Measurements from ENCODE around the gene ATP8A2. TPM values are rescaled to one million over a fixed set of nuclear protein-coding genes. Genes with fewer than 3 reads are reported as not detected.

Gene ATP8A2
- total RNA-seq, 6 experiments from 2014 or later, result not detected

DNA sequence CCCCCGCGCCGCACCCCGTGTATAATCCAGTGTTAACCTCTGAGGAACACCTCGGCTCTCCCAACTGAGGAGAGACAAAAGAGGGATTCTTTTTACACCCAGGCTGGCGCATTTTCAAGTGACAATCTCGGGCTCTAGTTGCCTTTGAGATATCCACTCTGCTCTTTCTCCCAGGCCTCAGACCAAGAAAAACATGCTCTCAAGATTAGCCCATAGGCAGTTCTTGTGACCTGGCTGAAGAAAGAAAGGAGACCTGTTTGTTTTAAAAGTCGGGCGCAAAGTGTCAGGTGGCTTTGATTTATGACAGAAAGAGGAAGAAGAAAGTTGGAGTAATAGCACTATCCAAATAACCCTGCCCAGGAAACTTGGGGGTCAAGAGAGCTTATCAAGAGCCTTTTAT lies 652.8 kb downstream of the ATP8A2 start:
- no peak for TF ChIP-seq CTCF (IDR thresholded peaks at IDR 0.05)
- no peak for TF ChIP-seq POLR2A (IDR thresholded peaks at IDR 0.05)
- intact Hi-C loops (cut with DNase I), result no loop called here
- 64% methylated on average over 9 of the region's 9 CpGs for WGBS (ENCODE audit: insufficient coverage, low coverage, low lambda C conversion rate, missing lambda C conversion rate)
- no peak for ATAC-seq
- Histone ChIP-seq H3K27ac (no peak overlapping the region), H3K4me1 (no peaks in the 10 kb centered on the region), H3K9me3 (no peaks in the 10 kb centered on the region), H3K4me3 (no peak overlapping the region), H3K27me3 (no peaks in the 10 kb centered on the region), H3K36me3 (no peaks in the 10 kb centered on the region)
- no peak for DNase-seq

GRCh38 chr13:26025196-26025595 lies 653.4 kb downstream of the ATP8A2 start:
- intact Hi-C loops (cut with DNase I), result no loop called here
- H3K4me1 ChIP-seq, result no peaks in the 10 kb centered on the region
- no peak overlapping the region for H3K27ac ChIP-seq
- TF ChIP-seq POLR2A (IDR thresholded peaks at IDR 0.05) (no peak), CTCF (IDR thresholded peaks at IDR 0.05) (no peak)
- 56% methylated on average over 11 of the region's 12 CpGs for WGBS (ENCODE audit: insufficient coverage, low coverage, low lambda C conversion rate, missing lambda C conversion rate)
- H3K27me3 ChIP-seq, result no peaks in the 10 kb centered on the region
- H3K9me3 ChIP-seq, result no peaks in the 10 kb centered on the region
- DNase-seq (no peak), ATAC-seq (no peak)
- no peak overlapping the region for H3K4me3 ChIP-seq
- no peaks in the 10 kb centered on the region for H3K36me3 ChIP-seq

- H3K4me1 ChIP-seq, result no peaks in the 10 kb centered on the region
- no peaks in the 10 kb centered on the region for H3K9me3 ChIP-seq
- WGBS (ENCODE audit: insufficient coverage, low coverage, low lambda C conversion rate, missing lambda C conversion rate), result 70% methylated on average over 4 of the region's 4 CpGs
- intact Hi-C loops (cut with DNase I), result no loop called here
- no peaks in the 10 kb centered on the region for H3K27me3 ChIP-seq
- TF ChIP-seq CTCF (IDR thresholded peaks at IDR 0.05) (no peak), POLR2A (IDR thresholded peaks at IDR 0.05) (no peak)
- no peaks in the 10 kb centered on the region for H3K36me3 ChIP-seq
- H3K27ac ChIP-seq, result no peak overlapping the region
- no peak for DNase-seq
- no peak for ATAC-seq
- H3K4me3 ChIP-seq, result no peak overlapping the region
These were observed 654.0 kb downstream of the ATP8A2 start for GRCh38 chr13:26025771-26026170.

GRCh38 chr13:26026211-26026610 lies 654.4 kb downstream of the ATP8A2 start:
- Histone ChIP-seq H3K4me3 (no peak overlapping the region), H3K36me3 (no peaks in the 10 kb centered on the region), H3K27me3 (no peaks in the 10 kb centered on the region), H3K4me1 (no peaks in the 10 kb centered on the region), H3K27ac (no peak overlapping the region), H3K9me3 (no peaks in the 10 kb centered on the region)
- intact Hi-C loops (cut with DNase I), result no loop called here
- ATAC-seq, result no peak
- DNase-seq, result no peak
- no peak for TF ChIP-seq POLR2A (IDR thresholded peaks at IDR 0.05)
- TF ChIP-seq CTCF (IDR thresholded peaks at IDR 0.05), result no peak
- WGBS (ENCODE audit: insufficient coverage, low coverage, low lambda C conversion rate, missing lambda C conversion rate), result 74% methylated on average over 4 of the region's 4 CpGs

- Histone ChIP-seq H3K4me3 (no peak overlapping the region), H3K27ac (no peak overlapping the region)
- WGBS (ENCODE audit: insufficient coverage, low coverage, low lambda C conversion rate, missing lambda C conversion rate), result 33% methylated on average over 1 of the region's 4 CpGs
These were observed 657.9 kb downstream of the ATP8A2 start for GRCh38 chr13:26029581-26030136.

More at GRCh38 chr13:26029581-26030136, 657.9 kb downstream of the ATP8A2 start:
- ATAC-seq (no peak), DNase-seq (no peak)
- Histone ChIP-seq H3K27me3 (no peaks in the 10 kb centered on the region), H3K9me3 (no peaks in the 10 kb centered on the region), H3K4me1 (no peaks in the 10 kb centered on the region), H3K36me3 (no peaks in the 10 kb centered on the region)
- TF ChIP-seq CTCF (IDR thresholded peaks at IDR 0.05) (no peak), POLR2A (IDR thresholded peaks at IDR 0.05) (no peak)
- intact Hi-C loops (cut with DNase I), result no loop called here

Measured in right lobe of liver (tissue), 6 donors.